Stimulated activated memory B cell treated with anti-CD40 and anti-IgM and Interleukin-4, amounts not matched to agents 10 μg/mL and 1 μg/mL and 100 μg/mL, for 72 hours (primary cell): ENCODE measurements around the gene HSD17B12.
"Not testable (repeated sequence)": the region's sequence is repeated elsewhere in the genome, so short reads cannot be mapped to it uniquely, and the experiment has no call there.

ENCODE experiments used
- ATAC-seq: fragments of 150-1000 bp; cut with Tn5 transposase; 2 replicates; pipeline ENCODE4 v1.10.0; 2021
- H3K27ac Mint-ChIP-seq: one replicate; pipeline ENCODE4 v1.8.0; 2022; ENCODE audit warnings: mild to moderate bottlenecking, mixed read lengths
- H3K27me3 Mint-ChIP-seq: one replicate; pipeline ENCODE4 v1.8.0; 2022; ENCODE audit warnings: mixed read lengths
- H3K36me3 Mint-ChIP-seq: one replicate; pipeline ENCODE4 v1.8.0; 2022; ENCODE audit warnings: mixed read lengths
- H3K4me1 Mint-ChIP-seq: one replicate; pipeline ENCODE4 v1.8.0; 2022; ENCODE audit warnings: mixed read lengths
- H3K4me3 Mint-ChIP-seq: one replicate; pipeline ENCODE4 v1.8.0; 2022; ENCODE audit warnings: mild to moderate bottlenecking, moderate library complexity, mixed read lengths
- H3K9me3 Mint-ChIP-seq: one replicate; pipeline ENCODE4 v1.8.0; 2022; ENCODE audit warnings: mixed read lengths

The HSD17B12 gene

GRCh38 chr11:43680521-43681400 lies at the start of gene HSD17B12:
Gene HSD17B12, plus strand, starts transcription at chr11:43680738. Its CDS starts 90 bp downstream, at chr11:43680828.
- H3K27ac Mint-ChIP-seq, result peak within 1 kb of the TSS; percentile 100
- H3K9me3 Mint-ChIP-seq, result peaks cover 2% of the 10 kb centered on the region
- H3K36me3 Mint-ChIP-seq, result peaks cover 19% of the 10 kb centered on the region
- H3K27me3 Mint-ChIP-seq, result peaks cover 2% of the 10 kb centered on the region
- H3K4me1 Mint-ChIP-seq, result peaks cover 34% of the 10 kb centered on the region
- peak within 1 kb of the TSS; percentile 99 for H3K4me3 Mint-ChIP-seq
- ATAC-seq, result peak; percentile 99

- H3K4me1 Mint-ChIP-seq, result no peaks in the 10 kb centered on the region
- no peaks in the 10 kb centered on the region for H3K9me3 Mint-ChIP-seq
- ATAC-seq, result no peak
- no peaks in the 10 kb centered on the region for H3K36me3 Mint-ChIP-seq
- peaks cover 37% of the 10 kb centered on the region for H3K27me3 Mint-ChIP-seq
- H3K4me3 Mint-ChIP-seq, result no peak overlapping the region
- no peak overlapping the region for H3K27ac Mint-ChIP-seq
Measured at GRCh38 chr11:43631732-43632131, 48.8 kb upstream of the HSD17B12 start.

GRCh38 chr11:43632181-43632580 lies 48.4 kb upstream of the HSD17B12 start:
- Mint-ChIP-seq H3K36me3 (no peaks in the 10 kb centered on the region), H3K27me3 (peaks cover 37% of the 10 kb centered on the region), H3K4me1 (no peaks in the 10 kb centered on the region), H3K9me3 (no peaks in the 10 kb centered on the region), H3K4me3 (no peak overlapping the region), H3K27ac (no peak overlapping the region)
- ATAC-seq, result no peak

- Mint-ChIP-seq H3K36me3 (no peaks in the 10 kb centered on the region), H3K27ac (no peak overlapping the region), H3K27me3 (peaks cover 48% of the 10 kb centered on the region), H3K4me3 (no peak overlapping the region), H3K9me3 (no peaks in the 10 kb centered on the region), H3K4me1 (peaks cover 3% of the 10 kb centered on the region)
- ATAC-seq, result no peak
Measured at GRCh38 chr11:43638717-43639116, 41.8 kb upstream of the HSD17B12 start.

DNA sequence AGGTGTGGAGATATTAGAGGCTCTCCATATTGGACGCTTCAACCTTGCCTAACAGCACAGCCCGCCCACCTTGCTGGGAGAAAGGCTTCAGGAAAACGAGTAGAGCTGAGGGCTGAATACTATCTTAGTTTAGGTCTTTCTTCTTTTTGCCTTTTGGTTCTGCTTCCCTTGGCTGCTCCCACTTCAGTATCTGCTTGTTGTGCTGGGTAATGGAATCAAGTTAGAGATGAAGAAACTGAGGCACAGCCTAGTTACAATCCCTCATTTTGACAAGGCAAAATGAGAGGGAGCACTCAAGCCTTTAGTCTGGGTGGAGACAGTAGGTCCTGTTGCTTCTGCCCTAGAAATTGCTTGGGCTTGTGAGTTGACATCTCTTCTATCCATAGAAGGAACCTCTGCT lies 41.3 kb upstream of the HSD17B12 start:
- Mint-ChIP-seq H3K9me3 (no peaks in the 10 kb centered on the region), H3K27me3 (peaks cover 43% of the 10 kb centered on the region), H3K4me3 (no peak overlapping the region), H3K36me3 (no peaks in the 10 kb centered on the region), H3K27ac (no peak overlapping the region), H3K4me1 (peaks cover 7% of the 10 kb centered on the region)
- ATAC-seq, result no peak

- H3K4me3 Mint-ChIP-seq, result no peak overlapping the region
- H3K9me3 Mint-ChIP-seq, result no peaks in the 10 kb centered on the region
- H3K4me1 Mint-ChIP-seq, result peaks cover 14% of the 10 kb centered on the region
- H3K36me3 Mint-ChIP-seq, result no peaks in the 10 kb centered on the region
- H3K27me3 Mint-ChIP-seq, result peaks cover 36% of the 10 kb centered on the region
- no peak for ATAC-seq
- no peak overlapping the region for H3K27ac Mint-ChIP-seq
Measured at GRCh38 chr11:43639920-43640319, 40.6 kb upstream of the HSD17B12 start.

- peak overlapping the region; percentile 97 for H3K4me3 Mint-ChIP-seq
- peak; percentile 100 for ATAC-seq
Measured at GRCh38 chr11:43643898-43644620, 36.5 kb upstream of the HSD17B12 start.

DNA sequence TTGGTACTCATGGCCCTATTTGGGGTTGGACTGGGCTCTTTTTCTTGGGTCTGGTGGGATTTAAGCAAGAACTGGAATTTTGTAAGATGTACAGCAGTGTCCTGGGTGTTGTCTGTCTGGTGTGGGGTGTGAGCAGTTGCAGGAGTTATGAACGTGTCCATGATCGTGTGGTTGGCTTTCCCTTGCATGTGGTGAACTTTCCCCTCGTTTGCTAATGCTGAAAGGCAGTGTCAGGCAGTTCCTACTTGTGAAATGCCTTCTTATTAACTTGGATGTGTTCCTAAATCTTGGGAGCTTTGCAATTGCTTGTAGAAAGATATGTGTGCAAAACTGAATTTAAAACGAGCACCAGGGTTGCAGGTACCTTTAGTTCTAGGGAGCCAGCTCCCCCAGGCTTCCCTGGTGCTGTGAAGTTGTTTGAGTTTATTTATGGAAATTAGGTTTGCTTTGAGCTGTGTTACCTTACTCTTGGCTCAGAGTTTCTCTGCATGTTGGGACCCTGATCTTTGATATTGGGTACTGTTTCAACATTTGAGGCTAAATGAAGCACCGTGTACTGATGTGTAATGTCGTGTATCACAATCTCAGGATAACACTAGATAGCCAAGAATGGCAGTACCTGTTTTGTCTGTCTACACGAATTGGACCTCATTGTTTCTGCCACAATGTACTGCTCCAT lies 35.8 kb upstream of the HSD17B12 start:
- Mint-ChIP-seq H3K4me1 (peaks cover 17% of the 10 kb centered on the region), H3K27ac (peak overlapping the region; percentile 93), H3K9me3 (no peaks in the 10 kb centered on the region), H3K27me3 (peaks cover 8% of the 10 kb centered on the region), H3K4me3 (peak overlapping the region; percentile 97), H3K36me3 (peaks cover 4% of the 10 kb centered on the region)
- no peak for ATAC-seq

More at GRCh38 chr11:43643898-43644620, 36.5 kb upstream of the HSD17B12 start:
- Mint-ChIP-seq H3K4me1 (peaks cover 17% of the 10 kb centered on the region), H3K27me3 (peaks cover 15% of the 10 kb centered on the region), H3K36me3 (no peaks in the 10 kb centered on the region), H3K27ac (peak overlapping the region; percentile 93), H3K9me3 (no peaks in the 10 kb centered on the region)

- H3K36me3 Mint-ChIP-seq, result peaks cover 16% of the 10 kb centered on the region
- H3K27ac Mint-ChIP-seq, result no peak overlapping the region
- H3K4me3 Mint-ChIP-seq, result no peak overlapping the region
- no peak for ATAC-seq
- peaks cover 5% of the 10 kb centered on the region for H3K9me3 Mint-ChIP-seq
- H3K4me1 Mint-ChIP-seq, result peaks cover 17% of the 10 kb centered on the region
- no peaks in the 10 kb centered on the region for H3K27me3 Mint-ChIP-seq
Measured at GRCh38 chr11:43646767-43647166, 33.8 kb upstream of the HSD17B12 start.

GRCh38 chr11:43648888-43649287 lies 31.6 kb upstream of the HSD17B12 start:
- Mint-ChIP-seq H3K36me3 (peaks cover 16% of the 10 kb centered on the region), H3K4me3 (no peak overlapping the region), H3K27me3 (no peaks in the 10 kb centered on the region), H3K27ac (no peak overlapping the region), H3K9me3 (peaks cover 8% of the 10 kb centered on the region), H3K4me1 (peaks cover 13% of the 10 kb centered on the region)
- no peak for ATAC-seq

- H3K27ac Mint-ChIP-seq, result no peak overlapping the region
- H3K4me3 Mint-ChIP-seq, result no peak overlapping the region
- H3K36me3 Mint-ChIP-seq, result peaks cover 16% of the 10 kb centered on the region
Measured at GRCh38 chr11:43649501-43649900, 31.0 kb upstream of the HSD17B12 start.

GRCh38 chr11:43649921-43650320 lies 30.6 kb upstream of the HSD17B12 start:
- H3K4me3 Mint-ChIP-seq, result no peak overlapping the region
- no peak for ATAC-seq
- peaks cover 16% of the 10 kb centered on the region for H3K36me3 Mint-ChIP-seq
- no peaks in the 10 kb centered on the region for H3K27me3 Mint-ChIP-seq
- H3K27ac Mint-ChIP-seq, result no peak overlapping the region
- H3K4me1 Mint-ChIP-seq, result peaks cover 3% of the 10 kb centered on the region
- H3K9me3 Mint-ChIP-seq, result peaks cover 8% of the 10 kb centered on the region

More at GRCh38 chr11:43649501-43649900, 31.0 kb upstream of the HSD17B12 start:
- ATAC-seq, result no peak
- peaks cover 7% of the 10 kb centered on the region for H3K4me1 Mint-ChIP-seq
- peaks cover 8% of the 10 kb centered on the region for H3K9me3 Mint-ChIP-seq
- H3K27me3 Mint-ChIP-seq, result no peaks in the 10 kb centered on the region

DNA sequence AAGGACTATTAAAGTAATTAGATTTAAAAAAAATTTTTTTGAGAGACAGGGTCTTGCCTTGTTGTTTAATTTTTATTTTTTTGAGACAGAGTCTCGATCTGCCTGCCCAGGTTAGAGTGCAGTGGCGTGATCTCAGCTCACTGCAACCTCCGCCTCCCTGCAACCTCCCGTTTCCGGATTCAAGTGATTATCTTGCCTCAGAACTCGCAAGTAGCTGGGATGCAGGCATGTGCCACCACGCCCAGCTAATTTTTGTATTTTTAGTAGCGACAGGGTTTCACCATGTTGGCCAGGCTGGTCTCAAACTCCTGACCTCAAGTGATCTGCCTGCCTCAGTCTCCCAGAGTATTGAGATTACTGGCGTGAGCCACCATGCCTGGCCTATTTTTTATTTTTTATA lies 17.5 kb upstream of the HSD17B12 start:
- peaks cover 29% of the 10 kb centered on the region for H3K27me3 Mint-ChIP-seq
- not testable (repeated sequence) for H3K4me3 Mint-ChIP-seq, H3K36me3 Mint-ChIP-seq, H3K9me3 Mint-ChIP-seq, ATAC-seq, H3K4me1 Mint-ChIP-seq, H3K27ac Mint-ChIP-seq

- Mint-ChIP-seq H3K36me3 (no peaks in the 10 kb centered on the region), H3K4me3 (no peak overlapping the region), H3K9me3 (peaks cover 3% of the 10 kb centered on the region), H3K27me3 (peaks cover 17% of the 10 kb centered on the region), H3K4me1 (no peaks in the 10 kb centered on the region), H3K27ac (no peak overlapping the region)
- no peak for ATAC-seq
Measured at GRCh38 chr11:43664295-43664694, 16.2 kb upstream of the HSD17B12 start.

GRCh38 chr11:43671284-43671683 lies 9.3 kb upstream of the HSD17B12 start:
- H3K36me3 Mint-ChIP-seq, H3K4me3 Mint-ChIP-seq, ATAC-seq, H3K9me3 Mint-ChIP-seq, H3K4me1 Mint-ChIP-seq, H3K27ac Mint-ChIP-seq: not testable (repeated sequence)
- peaks cover 15% of the 10 kb centered on the region for H3K27me3 Mint-ChIP-seq
